ENCODE measurements around the gene TMF1. TPM values are rescaled to one million over a fixed set of nuclear protein-coding genes. Genes with fewer than 3 reads are reported as not detected.

The TMF1 gene
- total RNA-seq, 1 experiment from 2014 or later = 2.7 TPM

Other genes starting within 250 kb of the TMF1 start
- not detected in 2 replicates for gene TAFA4, start 119.8 kb downstream of the TMF1 start, total RNA-seq (2014; rRNA removed; shearing (Covaris generic); ENCODE audit: low replicate concordance)
- 10.8 and 13.9 TPM in 2 replicates for gene EOGT, start 38.6 kb downstream of the TMF1 start, total RNA-seq (2014; rRNA removed; shearing (Covaris generic); ENCODE audit: low replicate concordance)
- 47.2 and 47.4 TPM in 2 replicates for gene UBA3, start 28.0 kb upstream of the TMF1 start, total RNA-seq (2014; rRNA removed; shearing (Covaris generic); ENCODE audit: low replicate concordance)
- 48.3 and 67.5 TPM in 2 replicates for gene ARL6IP5, start 32.6 kb upstream of the TMF1 start, total RNA-seq (2014; rRNA removed; shearing (Covaris generic); ENCODE audit: low replicate concordance)
- gene LMOD3, start 70.3 kb upstream of the TMF1 start, total RNA-seq (2014; rRNA removed; shearing (Covaris generic); ENCODE audit: low replicate concordance) = not detected in 2 replicates

Measured in MG63 (cell line).